Gastrocnemius medialis (tissue), 4 donors: Measurements from ENCODE around the gene PTPRR.

Experiments
- POLR2A ChIP-seq, 2 donors: fragments of 450-650 bp; IDR thresholded peaks; one replicate each; pipeline ENCODE4 v1.6.1; 2017; ENCODE audit warnings: antibody characterized with exemption in 2 of 2, mild to moderate bottlenecking in 2 of 2, moderate library complexity in 2 of 2
- TF ChIP-seq, protein P1 (sequence below), 5 experiments: fragments of 450-650 bp in 3 of 5; fragments of 200-600 bp in 2 of 5; sonication (generic) in 2 of 5; IDR thresholded peaks in 4 of 5; conservative IDR thresholded peaks in 1 of 5; 1 replicate in 4 of 5; 2 replicates in 1 of 5; pipeline ENCODE4 v1.5.1; 2016 to 2019; ENCODE audit warnings: antibody characterized with exemption in 5 of 5, mild to moderate bottlenecking in 3 of 5, moderate library complexity in 3 of 5

DNA sequence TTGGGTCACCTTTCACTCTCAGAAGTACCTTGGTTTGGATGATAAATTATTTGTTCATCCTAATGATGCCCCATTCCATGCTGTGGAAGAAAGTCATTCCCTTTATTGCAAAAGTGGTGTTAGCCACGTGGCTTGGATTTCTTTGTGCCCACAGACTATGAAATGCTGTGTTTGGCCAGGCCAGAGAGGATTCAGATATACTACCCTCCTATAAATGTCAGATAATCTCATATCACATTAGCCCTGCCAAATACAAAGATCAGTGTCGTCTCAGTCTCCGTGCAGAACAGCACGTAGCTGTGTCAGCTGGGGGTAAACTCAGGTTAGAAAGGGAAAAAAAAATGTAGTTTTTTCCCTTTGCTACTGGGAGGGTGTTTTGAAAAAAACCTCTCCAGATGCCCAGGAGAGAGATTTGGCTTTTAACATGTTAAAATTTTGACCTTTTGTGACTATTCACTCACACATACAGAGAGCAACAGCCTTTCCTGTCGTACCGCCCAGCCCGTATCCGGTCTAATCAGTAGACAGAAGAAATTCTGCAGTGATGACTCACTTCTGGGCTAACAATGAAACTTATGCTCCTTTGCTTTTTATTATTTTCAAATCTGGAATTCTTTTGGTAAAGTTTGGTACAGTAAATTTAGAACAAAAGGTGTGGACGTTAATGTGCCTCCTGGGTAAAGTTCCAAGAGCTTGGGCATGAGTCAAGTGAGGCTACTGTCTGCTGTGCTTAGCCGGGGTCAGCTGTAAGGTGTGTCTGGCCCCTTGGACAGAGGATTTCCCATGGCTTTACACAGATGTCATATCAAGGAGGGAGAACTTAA lies 274.8 kb downstream of the PTPRR start:
- TF ChIP-seq, protein P1, sequence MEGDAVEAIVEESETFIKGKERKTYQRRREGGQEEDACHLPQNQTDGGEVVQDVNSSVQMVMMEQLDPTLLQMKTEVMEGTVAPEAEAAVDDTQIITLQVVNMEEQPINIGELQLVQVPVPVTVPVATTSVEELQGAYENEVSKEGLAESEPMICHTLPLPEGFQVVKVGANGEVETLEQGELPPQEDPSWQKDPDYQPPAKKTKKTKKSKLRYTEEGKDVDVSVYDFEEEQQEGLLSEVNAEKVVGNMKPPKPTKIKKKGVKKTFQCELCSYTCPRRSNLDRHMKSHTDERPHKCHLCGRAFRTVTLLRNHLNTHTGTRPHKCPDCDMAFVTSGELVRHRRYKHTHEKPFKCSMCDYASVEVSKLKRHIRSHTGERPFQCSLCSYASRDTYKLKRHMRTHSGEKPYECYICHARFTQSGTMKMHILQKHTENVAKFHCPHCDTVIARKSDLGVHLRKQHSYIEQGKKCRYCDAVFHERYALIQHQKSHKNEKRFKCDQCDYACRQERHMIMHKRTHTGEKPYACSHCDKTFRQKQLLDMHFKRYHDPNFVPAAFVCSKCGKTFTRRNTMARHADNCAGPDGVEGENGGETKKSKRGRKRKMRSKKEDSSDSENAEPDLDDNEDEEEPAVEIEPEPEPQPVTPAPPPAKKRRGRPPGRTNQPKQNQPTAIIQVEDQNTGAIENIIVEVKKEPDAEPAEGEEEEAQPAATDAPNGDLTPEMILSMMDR (IDR thresholded peaks at IDR 0.05 in 4 of 5, conservative IDR thresholded peaks at IDR 0.05 in 1 of 5) = no peak
- no peak for TF ChIP-seq POLR2A (IDR thresholded peaks at IDR 0.05)
